HCT116 (cell line): Measurements from ENCODE around the gene USP24. TPM values are rescaled to one million over a fixed set of nuclear protein-coding genes. Genes with fewer than 3 reads are reported as not detected.

Experiments
- ATAC-seq: fragments of 200-7000 bp; cut with Tn5 transposase; 2 replicates; pipeline ENCODE4 v1.9.1; 2020; ENCODE audit warnings: mild to moderate bottlenecking, moderate library complexity
- BruUV-seq: library from RNA; stranded (reverse); fragments of 400-500 nt; replicated peaks from 2 replicates; lab custom pipeline; 2021; lab: Mats Ljungman, UMichigan
- CTCF ChIA-PET: fragments of 300-600 bp; sonication (Branson Sonifier 250); formaldehyde crosslinking; loops from one replicate; lab custom pipeline; 2021; ENCODE audit warnings: antibody characterized with exemption; lab: Charles Lee
- POLR2A ChIA-PET: fragments of 300-600, 350-600 bp; sonication (Branson Sonifier 250); formaldehyde crosslinking; loops from one replicate; lab custom pipeline; 2021; ENCODE audit warnings: antibody characterized with exemption; lab: Charles Lee
- RAD21 ChIA-PET, 2 experiments: fragments of 300-600 bp; sonication (Branson Sonifier 250); formaldehyde crosslinking; loops; one replicate each; lab custom pipeline; 2023; ENCODE audit warnings: low total read pairs in 2 of 2; ENCODE audit not compliant: uncharacterized antibody in 2 of 2, unreplicated experiment in 2 of 2, low non-redundant PET in 1 of 2; lab: Charles Lee
- DNase-seq: peaks from one replicate; pipeline ENCODE4 v3.0.0-alpha.2; 2010; ENCODE audit warnings: low read depth, low spot score
- H2AFZ ChIP-seq: fragments of 200-600 bp; shearing (Covaris generic), sonication (generic); 2 replicates; pipeline ENCODE4 v1.6.1; 2017; ENCODE audit warnings: low read depth, mixed run types, mixed read lengths, antibody characterized with exemption, low read length; ENCODE audit not compliant: poor library complexity, severe bottlenecking
- H3K27ac ChIP-seq: 2 replicates; pipeline ENCODE4 v1.5.1; 2012; ENCODE audit warnings: low read depth, low read length
- H3K27me3 ChIP-seq: fragments of 200-600 bp; sonication (generic); 2 replicates; pipeline ENCODE4 v1.6.1; 2016; ENCODE audit warnings: mixed run types, low read length, mixed read lengths; ENCODE audit not compliant: insufficient read depth
- H3K36me3 ChIP-seq, 2 experiments: fragments of 200-500 bp in 1 of 2; fragments of 200-600 bp in 1 of 2; sonication (Bioruptor generic) in 1 of 2; sonication (generic) in 1 of 2; 2 replicates each; pipeline versions ENCODE4 v1.5.1 to v1.6.1; 2014 to 2016; ENCODE audit warnings: low read length in 2 of 2, inconsistent platforms in 1 of 2, mixed read lengths in 1 of 2, mixed run types in 1 of 2; ENCODE audit not compliant: insufficient read depth in 2 of 2, control insufficient read depth in 1 of 2
- H3K4me1 ChIP-seq, 2 experiments: fragments of 200-600 bp in 1 of 2; sonication (generic) in 1 of 2; 2 replicates each; pipeline versions ENCODE4 v1.5.1 to v1.6.1; 2012 to 2017; ENCODE audit warnings: low read length in 2 of 2, inconsistent platforms in 1 of 2, mild to moderate bottlenecking in 1 of 2, mixed read lengths in 1 of 2, mixed run types in 1 of 2, moderate library complexity in 1 of 2; ENCODE audit not compliant: insufficient read depth in 2 of 2, control insufficient read depth in 1 of 2
- H3K4me2 ChIP-seq: fragments of 200-600 bp; sonication (generic); 2 replicates; pipeline ENCODE4 v1.6.1; 2017; ENCODE audit warnings: mixed run types, low read length, mixed read lengths
- H3K4me3 ChIP-seq, 2 experiments: fragments of 200-600 bp in 1 of 2; sonication (generic) in 1 of 2; replicated peaks in 1 of 2; 2 replicates each; pipeline ENCODE4 v1.5.1; 2011 to 2016; ENCODE audit warnings: low read length in 2 of 2, control low read depth in 1 of 2, low read depth in 1 of 2, mild to moderate bottlenecking in 1 of 2, mixed read lengths in 1 of 2, mixed run types in 1 of 2
- H3K79me2 ChIP-seq: fragments of 200-600 bp; sonication (generic); 2 replicates; pipeline ENCODE4 v1.6.1; 2017; ENCODE audit warnings: mild to moderate bottlenecking, mixed run types, low read length, moderate library complexity, mixed read lengths; ENCODE audit not compliant: insufficient read depth
- H3K9ac ChIP-seq: fragments of 200-600 bp; sonication (generic); 2 replicates; pipeline ENCODE4 v1.6.1; 2016; ENCODE audit warnings: low read length, mixed read lengths
- H3K9me2 ChIP-seq: fragments of 200-600 bp; sonication (generic), shearing (Covaris generic); 2 replicates; pipeline ENCODE4 v1.6.1; 2017; ENCODE audit warnings: mixed run types, mild to moderate bottlenecking, moderate library complexity; ENCODE audit not compliant: insufficient read depth
- H3K9me3 ChIP-seq, 2 experiments: fragments of 200-500 bp in 1 of 2; fragments of 200-600 bp in 1 of 2; sonication (Bioruptor generic) in 1 of 2; sonication (generic) in 1 of 2; 2 replicates each; pipeline ENCODE4 v1.6.1; 2014 to 2017; ENCODE audit warnings: low read length in 2 of 2, mixed read lengths in 2 of 2, inconsistent platforms in 1 of 2, low read depth in 1 of 2, mild to moderate bottlenecking in 1 of 2, mixed run types in 1 of 2, moderate library complexity in 1 of 2; ENCODE audit not compliant: control insufficient read depth in 1 of 2, insufficient read depth in 1 of 2
- H4K20me1 ChIP-seq: fragments of 200-600 bp; sonication (generic), shearing (Covaris generic); 2 replicates; pipeline ENCODE4 v1.6.1; 2017; ENCODE audit warnings: mixed run types, mild to moderate bottlenecking, moderate library complexity; ENCODE audit not compliant: insufficient read depth
- ATF3 ChIP-seq: IDR thresholded peaks from 2 replicates; pipeline ENCODE4 v1.6.1; 2012
- CTCF ChIP-seq, 3 experiments: fragments of 200-600 bp in 1 of 3; sonication (generic) in 1 of 3; IDR thresholded peaks in 2 of 3; conservative IDR thresholded peaks in 1 of 3; 2 replicates each; pipeline ENCODE4 v1.5.1; 2012 to 2017; ENCODE audit warnings: low read depth in 2 of 3, low read length in 2 of 3, antibody characterized with exemption in 1 of 3, borderline replicate concordance in 1 of 3, control low read depth in 1 of 3, mild to moderate bottlenecking in 1 of 3, mixed read lengths in 1 of 3, mixed run types in 1 of 3, moderate library complexity in 1 of 3; ENCODE audit not compliant: insufficient read depth in 1 of 3
- EGR1 ChIP-seq: IDR thresholded peaks from 2 replicates; pipeline ENCODE4 v1.6.1; 2012; ENCODE audit warnings: low read depth
- EZH2 ChIP-seq: fragments of 200-600 bp; sonication (generic); IDR thresholded peaks from 2 replicates; pipeline ENCODE4 v1.6.1; 2017; ENCODE audit warnings: antibody characterized with exemption, mixed run types
- EZH2phosphoT487 ChIP-seq: fragments of 200-600 bp; IDR thresholded peaks from 2 replicates; pipeline ENCODE4 v1.6.1; 2018; ENCODE audit warnings: antibody characterized with exemption, borderline replicate concordance
- JUND ChIP-seq: IDR thresholded peaks from 2 replicates; pipeline ENCODE4 v1.6.1; 2012
- POLR2A ChIP-seq: IDR thresholded peaks from 2 replicates; pipeline ENCODE4 v1.7.0; 2011; ENCODE audit warnings: borderline replicate concordance; ENCODE audit not compliant: insufficient read depth, insufficient read length; ENCODE audit errors: extremely low read depth
- POLR2AphosphoS5 ChIP-seq: IDR thresholded peaks from 2 replicates; pipeline ENCODE4 v1.6.1; 2011; ENCODE audit warnings: mild to moderate bottlenecking, low read depth, low read length, moderate library complexity
- SRF ChIP-seq: IDR thresholded peaks from 2 replicates; pipeline ENCODE4 v1.6.1; 2012; ENCODE audit warnings: low read depth
- TCF7L2 ChIP-seq: IDR thresholded peaks from 2 replicates; pipeline ENCODE4 v1.7.0; 2011; ENCODE audit warnings: borderline replicate concordance, inconsistent platforms; ENCODE audit not compliant: insufficient read depth, insufficient read length; ENCODE audit errors: extremely low read depth
- ZBTB33 ChIP-seq: IDR thresholded peaks from 2 replicates; pipeline ENCODE4 v1.6.1; 2011; ENCODE audit warnings: mild to moderate bottlenecking, low read length, moderate library complexity; ENCODE audit not compliant: insufficient replicate concordance; ENCODE audit errors: extremely low read depth
- ZFX ChIP-seq: fragments of 450-650 bp; IDR thresholded peaks from 2 replicates; pipeline ENCODE4 v1.6.1; 2017
- ZNF274 ChIP-seq: fragments of 200-500 bp; sonication (Bioruptor generic); IDR thresholded peaks from 2 replicates; pipeline ENCODE4 v1.6.1; 2014; ENCODE audit warnings: mild to moderate bottlenecking, low read depth, low read length, inconsistent platforms
- intact Hi-C: fragments of 100-400 bp; cut with micrococcal nuclease; formaldehyde crosslinking; loops from 2 replicates; pipeline ENCODE4 v1.10.0; 2022
- total RNA-seq: library from RNA; stranded (reverse); gene quantifications from one replicate; pipeline ENCODE4 v1.2.1, GENCODE V29; 2021; ENCODE audit not compliant: unreplicated experiment

Gene USP24
- total RNA-seq, 1 experiment from 2014 or later: 34.2 TPM

GRCh38 chr1:55164906-55165305 is 50.3 kb downstream of the USP24 start (continued):
- TF ChIP-seq ATF3 (no peak), POLR2AphosphoS5 (no peak), EGR1 (no peak), POLR2A (no peak), ZNF274 (no peak), SRF (no peak)

- H3K79me2 ChIP-seq: no peaks in the 10 kb centered on the region
- no peak for ATAC-seq
- no peak overlapping the region for H3K9ac ChIP-seq
- H2AFZ ChIP-seq: no peak overlapping the region
- no peaks in the 10 kb centered on the region for H3K9me3 ChIP-seq
- no TSS peak for BruUV-seq
- no peaks in the 10 kb centered on the region for H4K20me1 ChIP-seq
- ChIA-PET RAD21 (no interaction called here), CTCF (no interaction called here), POLR2A (no interaction called here)
- TF ChIP-seq EZH2 (no peak), JUND (no peak), ZBTB33 (no peak), CTCF (IDR thresholded peaks at IDR 0.05 in 2 of 3, conservative IDR thresholded peaks at IDR 0.05 in 1 of 3; ENCODE audit: borderline replicate concordance in 1 of 3, insufficient read depth in 1 of 3, low read depth in 2 of 3, low read length in 2 of 3) (no peak), ZNF274 (no peak), ZFX (no peak), EZH2phosphoT487 (no peak), POLR2A (no peak), TCF7L2 (no peak)
- no peak overlapping the region for H3K27ac ChIP-seq
- intact Hi-C loops: no loop called here
- no peaks in the 10 kb centered on the region for H3K9me2 ChIP-seq
- no peaks in the 10 kb centered on the region for H3K4me1 ChIP-seq
- H3K4me3 ChIP-seq: no peak overlapping the region
- no peak overlapping the region for H3K4me2 ChIP-seq
- no peak for DNase-seq
- peaks cover 9 to 23% of the 10 kb centered on the region in 2 experiments; a peak in 2 of 4 replicates for H3K36me3 ChIP-seq
- H3K27me3 ChIP-seq: no peaks in the 10 kb centered on the region
These were observed 55.6 kb downstream of the USP24 start for GRCh38 chr1:55159571-55159970.
